ENCODE results near the gene CCK. TPM values are rescaled to one million over a fixed set of nuclear protein-coding genes. Genes with fewer than 3 reads are reported as not detected.
"Not testable (repeated sequence)": the region's sequence is repeated elsewhere in the genome, so short reads cannot be mapped to it uniquely, and the experiment has no call there.

CCK gene
- not detected for total RNA-seq

- Mint-ChIP-seq H3K4me3 (no peak within 1 kb of the TSS), H3K27me3 (peaks cover 62% of the 10 kb centered on the region)
- no peak for ATAC-seq (replicated peaks)
Measured at GRCh38 chr3:42266085-42266484, at the start of gene CCK. TSS of gene CCK (minus strand) at chr3:42266185. CDS start at chr3:42263630, 2,555 bp downstream.

GRCh38 chr3:42314411-42314810 is 48.4 kb upstream of the CCK start:
- H3K9me3 Mint-ChIP-seq: peaks cover 4% of the 10 kb centered on the region
- no peaks in the 10 kb centered on the region for H3K4me1 Mint-ChIP-seq
- no peak overlapping the region for H3K27ac Mint-ChIP-seq
- ATAC-seq (replicated peaks): no peak
- no peak overlapping the region for H3K4me3 Mint-ChIP-seq
- peaks cover 6% of the 10 kb centered on the region for H3K27me3 Mint-ChIP-seq
- H3K36me3 Mint-ChIP-seq (ENCODE audit: low read depth): no peaks in the 10 kb centered on the region

More at GRCh38 chr3:42266085-42266484, at the start of gene CCK:
- H3K4me1 Mint-ChIP-seq: no peaks in the 10 kb centered on the region
- no peaks in the 10 kb centered on the region for H3K9me3 Mint-ChIP-seq
- H3K36me3 Mint-ChIP-seq (ENCODE audit: low read depth): no peaks in the 10 kb centered on the region
- H3K27ac Mint-ChIP-seq: no peak within 1 kb of the TSS

- Mint-ChIP-seq H3K4me1 (no peaks in the 10 kb centered on the region), H3K27ac (no peak overlapping the region), H3K4me3 (no peak overlapping the region), H3K27me3 (peaks cover 17% of the 10 kb centered on the region), H3K36me3 (ENCODE audit: low read depth) (no peaks in the 10 kb centered on the region), H3K9me3 (no peaks in the 10 kb centered on the region)
- no peak for ATAC-seq (replicated peaks)
Measured at GRCh38 chr3:42308651-42309050, 42.7 kb upstream of the CCK start.

GRCh38 chr3:42306499-42306898 is 40.5 kb upstream of the CCK start:
- Mint-ChIP-seq H3K4me1 (no peaks in the 10 kb centered on the region), H3K9me3 (no peaks in the 10 kb centered on the region), H3K27me3 (peaks cover 17% of the 10 kb centered on the region), H3K27ac (no peak overlapping the region), H3K4me3 (no peak overlapping the region), H3K36me3 (ENCODE audit: low read depth) (no peaks in the 10 kb centered on the region)
- ATAC-seq (replicated peaks): peak; percentile 37

GRCh38 chr3:42302924-42303634 is 37.1 kb upstream of the CCK start:
- Mint-ChIP-seq H3K36me3 (ENCODE audit: low read depth) (no peaks in the 10 kb centered on the region), H3K4me1 (no peaks in the 10 kb centered on the region), H3K27ac (no peak overlapping the region), H3K4me3 (no peak overlapping the region), H3K9me3 (peaks cover 3% of the 10 kb centered on the region), H3K27me3 (peaks cover 21% of the 10 kb centered on the region)
- no peak for ATAC-seq (replicated peaks)

GRCh38 chr3:42301446-42302175 is 35.6 kb upstream of the CCK start:
- H3K4me3 Mint-ChIP-seq: no peak overlapping the region
- no peaks in the 10 kb centered on the region for H3K4me1 Mint-ChIP-seq
- H3K27me3 Mint-ChIP-seq: peaks cover 28% of the 10 kb centered on the region
- H3K36me3 Mint-ChIP-seq (ENCODE audit: low read depth): no peaks in the 10 kb centered on the region
- no peak overlapping the region for H3K27ac Mint-ChIP-seq
- no peak for ATAC-seq (replicated peaks)
- peaks cover 3% of the 10 kb centered on the region for H3K9me3 Mint-ChIP-seq

GRCh38 chr3:42300778-42301177 is 34.8 kb upstream of the CCK start:
- no peak overlapping the region for H3K27ac Mint-ChIP-seq
- H3K27me3 Mint-ChIP-seq: peaks cover 34% of the 10 kb centered on the region
- H3K9me3 Mint-ChIP-seq: peaks cover 3% of the 10 kb centered on the region
- ATAC-seq (replicated peaks): no peak
- no peaks in the 10 kb centered on the region for H3K4me1 Mint-ChIP-seq
- no peaks in the 10 kb centered on the region for H3K36me3 Mint-ChIP-seq (ENCODE audit: low read depth)
- no peak overlapping the region for H3K4me3 Mint-ChIP-seq

GRCh38 chr3:42300013-42300412 is 34.0 kb upstream of the CCK start:
- no peak overlapping the region for H3K4me3 Mint-ChIP-seq
- no peak for ATAC-seq (replicated peaks)
- H3K36me3 Mint-ChIP-seq (ENCODE audit: low read depth): no peaks in the 10 kb centered on the region
- H3K27me3 Mint-ChIP-seq: peaks cover 36% of the 10 kb centered on the region
- peaks cover 3% of the 10 kb centered on the region for H3K9me3 Mint-ChIP-seq
- H3K27ac Mint-ChIP-seq: no peak overlapping the region
- H3K4me1 Mint-ChIP-seq: no peaks in the 10 kb centered on the region

GRCh38 chr3:42298259-42298658 is 32.3 kb upstream of the CCK start:
- no peak for ATAC-seq (replicated peaks)
- Mint-ChIP-seq H3K4me1 (no peaks in the 10 kb centered on the region), H3K9me3 (peaks cover 3% of the 10 kb centered on the region), H3K27me3 (peaks cover 44% of the 10 kb centered on the region), H3K27ac (no peak overlapping the region), H3K4me3 (no peak overlapping the region), H3K36me3 (ENCODE audit: low read depth) (no peaks in the 10 kb centered on the region)

- Mint-ChIP-seq H3K27me3 (peaks cover 32% of the 10 kb centered on the region), H3K4me3 (no peak overlapping the region), H3K27ac (no peak overlapping the region), H3K4me1 (no peaks in the 10 kb centered on the region), H3K36me3 (ENCODE audit: low read depth) (no peaks in the 10 kb centered on the region), H3K9me3 (no peaks in the 10 kb centered on the region)
- ATAC-seq (replicated peaks): no peak
Measured at GRCh38 chr3:42292009-42292408, 26.0 kb upstream of the CCK start.

GRCh38 chr3:42290966-42291714 is 25.2 kb upstream of the CCK start:
- Mint-ChIP-seq H3K27me3 (peaks cover 26% of the 10 kb centered on the region), H3K27ac (no peak overlapping the region), H3K9me3 (no peaks in the 10 kb centered on the region), H3K4me1 (no peaks in the 10 kb centered on the region), H3K36me3 (ENCODE audit: low read depth) (no peaks in the 10 kb centered on the region), H3K4me3 (no peak overlapping the region)
- ATAC-seq (replicated peaks): peak; percentile 23

- no peaks in the 10 kb centered on the region for H3K36me3 Mint-ChIP-seq (ENCODE audit: low read depth)
- no peak for ATAC-seq (replicated peaks)
- no peaks in the 10 kb centered on the region for H3K4me1 Mint-ChIP-seq
- H3K27ac Mint-ChIP-seq: no peak overlapping the region
- H3K4me3 Mint-ChIP-seq: no peak overlapping the region
- peaks cover 14% of the 10 kb centered on the region for H3K27me3 Mint-ChIP-seq
- no peaks in the 10 kb centered on the region for H3K9me3 Mint-ChIP-seq
Measured at GRCh38 chr3:42289026-42289425, 23.0 kb upstream of the CCK start.

- no peak overlapping the region for H3K27ac Mint-ChIP-seq
- no peaks in the 10 kb centered on the region for H3K36me3 Mint-ChIP-seq (ENCODE audit: low read depth)
- no peak overlapping the region for H3K4me3 Mint-ChIP-seq
- no peaks in the 10 kb centered on the region for H3K9me3 Mint-ChIP-seq
- H3K4me1 Mint-ChIP-seq: no peaks in the 10 kb centered on the region
- peaks cover 11% of the 10 kb centered on the region for H3K27me3 Mint-ChIP-seq
- ATAC-seq (replicated peaks): no peak
Measured at GRCh38 chr3:42288385-42288784, 22.4 kb upstream of the CCK start.

GRCh38 chr3:42287423-42287822 is 21.4 kb upstream of the CCK start:
- H3K4me1 Mint-ChIP-seq; H3K9me3 Mint-ChIP-seq; H3K36me3 Mint-ChIP-seq (ENCODE audit: low read depth); H3K27ac Mint-ChIP-seq; H3K4me3 Mint-ChIP-seq; ATAC-seq (replicated peaks); H3K27me3 Mint-ChIP-seq: not testable (repeated sequence)

GRCh38 chr3:42277676-42278075 is 11.7 kb upstream of the CCK start:
- peaks cover 15% of the 10 kb centered on the region for H3K9me3 Mint-ChIP-seq
- H3K27me3 Mint-ChIP-seq: peaks cover 5% of the 10 kb centered on the region
- no peak overlapping the region for H3K27ac Mint-ChIP-seq
- H3K4me1 Mint-ChIP-seq: no peaks in the 10 kb centered on the region
- H3K36me3 Mint-ChIP-seq (ENCODE audit: low read depth): no peaks in the 10 kb centered on the region
- no peak for ATAC-seq (replicated peaks)
- H3K4me3 Mint-ChIP-seq: no peak overlapping the region

Measured in activated T-helper 17 cell treated with anti-CD3 and anti-CD28 coated beads, Interleukin-2, amount 50 U/mL, for 72 hours (primary cell).